H1 (cell line): ENCODE data around the gene ING4. TPM values are rescaled to one million over a fixed set of nuclear protein-coding genes. Genes with fewer than 3 reads are reported as not detected.

ENCODE experiments used
- POLR2AphosphoS5 ChIP-seq: IDR thresholded peaks from 2 replicates; pipeline ENCODE4 v1.6.1; 2011; ENCODE audit warnings: low read depth, low read length
- TEAD4 ChIP-seq: IDR thresholded peaks from 2 replicates; pipeline ENCODE4 v1.6.1; 2012; ENCODE audit warnings: low read depth, low read length, inconsistent platforms, mixed read lengths
- polyA plus RNA-seq, 7 experiments: library from polyadenylated mRNA; depleted of rRNA in 3 of 7; stranded (reverse) in 5 of 7; unstranded in 2 of 7; fragments of >200 nt in 5 of 7; fragments of 200-250 nt in 2 of 7; gene quantifications; 1 replicate in 5 of 7; 2 replicates in 1 of 7; 4 replicates in 1 of 7; pipeline versions ENCODE4 v1.2.1 to v1.2.3, GENCODE V29; 2011 to 2013; ENCODE audit warnings: missing spikeins in 2 of 7, mixed read lengths in 2 of 7
- total RNA-seq: library from RNA; stranded (reverse); fragmentation: NEBNext Ultra II Directional; extraction: Animal tissue kit (Norgen Biotek cat#: 25700); gene quantifications from 2 replicates; pipeline ENCODE4 v1.2.1, GENCODE V29; 2021

Gene ING4
- total and polyA plus RNA-seq, 2 of the 8 experiments (the other 6 are each of a cell fraction or from before 2014, with no cell fraction given) = 22.9 to 28.6 TPM

- TF ChIP-seq POLR2AphosphoS5 = no peak; the same call in none of the 2 replicates
- 0 out of 2 replicates have a peak, but pooled peaks have one; percentile 3 for TF ChIP-seq TEAD4
Observed at GRCh38 chr12:6688999-6689882, 26.3 kb upstream of the ING4 start, which contains the start of gene ZNF384 (continued).
